Measurements from ENCODE around the gene ANKRD24.

DNA sequence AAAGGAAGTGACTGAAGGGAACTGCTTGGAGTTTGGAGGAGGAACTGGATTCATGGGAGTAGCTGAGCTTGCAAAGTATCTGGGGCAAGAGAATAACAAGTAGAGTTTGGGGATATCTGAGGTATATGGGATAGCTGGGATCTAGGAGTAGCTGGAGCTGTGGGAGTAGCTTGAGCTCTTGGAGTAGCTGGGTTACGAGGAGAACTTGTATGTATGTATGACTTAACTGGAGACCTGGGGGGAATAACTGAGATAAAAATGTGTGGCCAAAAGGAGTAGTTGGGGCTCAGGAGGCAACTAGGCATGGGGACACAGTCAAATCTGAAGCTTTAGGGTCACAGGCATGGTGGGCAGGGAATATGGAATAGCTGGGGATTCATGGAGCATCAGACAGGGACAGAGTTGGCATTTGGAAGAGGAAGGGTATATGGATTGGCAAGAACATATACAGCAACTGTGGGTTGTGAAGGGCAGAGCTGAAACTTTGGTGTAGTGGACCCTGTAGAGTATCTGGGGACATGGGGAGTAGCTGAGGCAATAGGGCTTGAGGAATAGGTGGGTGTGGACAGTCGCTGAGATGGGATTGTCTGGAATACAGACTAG is 18.6 kb downstream of the ANKRD24 start:
- no peak for TF ChIP-seq CTCF (conservative IDR thresholded peaks at IDR 0.05; ENCODE audit: low read depth, low read length)
- no peak for TF ChIP-seq EZH2 (IDR thresholded peaks at IDR 0.05; ENCODE audit: borderline replicate concordance, low read depth, low read length, poor library complexity, severe bottlenecking)

Data from A673 (cell line).